Central memory CD4-positive, alpha-beta T cell (primary cell): ENCODE data around the gene MICALL1.
"Not testable (repeated sequence)": the region's sequence is repeated elsewhere in the genome, so short reads cannot be mapped to it uniquely, and the experiment has no call there.

Experiments used
- DNase-seq: peaks from one replicate; pipeline ENCODE4 v3.0.0; 2022

The MICALL1 gene

DNA sequence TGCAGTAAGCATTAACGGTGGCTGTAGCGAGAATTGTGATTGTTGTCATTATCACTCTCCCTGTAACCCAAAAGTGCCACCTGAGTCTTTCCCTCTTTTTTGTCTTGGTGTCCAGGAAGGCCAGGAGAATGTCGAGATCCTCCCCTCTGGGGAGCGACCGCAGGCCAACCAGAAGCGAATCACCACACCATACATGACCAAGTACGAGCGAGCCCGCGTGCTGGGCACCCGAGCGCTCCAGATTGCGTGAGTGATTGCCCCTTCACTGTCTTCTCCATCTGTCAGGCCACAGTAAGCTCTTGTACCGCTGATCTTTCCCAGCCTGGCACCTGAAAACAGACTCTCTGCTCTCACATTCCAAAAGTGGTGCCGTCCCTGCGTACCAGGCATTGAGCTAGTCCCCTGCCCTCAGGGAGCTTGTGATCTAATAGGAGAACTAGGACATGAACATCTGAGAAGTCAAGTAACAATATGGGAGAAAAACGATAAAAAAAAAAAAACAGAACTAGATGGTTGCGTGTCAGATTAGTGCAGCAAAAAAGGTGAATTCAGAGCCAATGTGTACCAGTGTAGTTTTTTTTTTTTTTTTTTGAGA, 53.2 kb downstream of the MICALL1 start:
- DNase-seq: no peak

GRCh38 chr22:37961062-37961461, 55.0 kb downstream of the MICALL1 start:
- no peak for DNase-seq

GRCh38 chr22:37965940-37966664, 60.0 kb downstream of the MICALL1 start:
- no peak for DNase-seq

- no peak for DNase-seq
Observed at GRCh38 chr22:37967147-37967546, 61.0 kb downstream of the MICALL1 start.

DNA sequence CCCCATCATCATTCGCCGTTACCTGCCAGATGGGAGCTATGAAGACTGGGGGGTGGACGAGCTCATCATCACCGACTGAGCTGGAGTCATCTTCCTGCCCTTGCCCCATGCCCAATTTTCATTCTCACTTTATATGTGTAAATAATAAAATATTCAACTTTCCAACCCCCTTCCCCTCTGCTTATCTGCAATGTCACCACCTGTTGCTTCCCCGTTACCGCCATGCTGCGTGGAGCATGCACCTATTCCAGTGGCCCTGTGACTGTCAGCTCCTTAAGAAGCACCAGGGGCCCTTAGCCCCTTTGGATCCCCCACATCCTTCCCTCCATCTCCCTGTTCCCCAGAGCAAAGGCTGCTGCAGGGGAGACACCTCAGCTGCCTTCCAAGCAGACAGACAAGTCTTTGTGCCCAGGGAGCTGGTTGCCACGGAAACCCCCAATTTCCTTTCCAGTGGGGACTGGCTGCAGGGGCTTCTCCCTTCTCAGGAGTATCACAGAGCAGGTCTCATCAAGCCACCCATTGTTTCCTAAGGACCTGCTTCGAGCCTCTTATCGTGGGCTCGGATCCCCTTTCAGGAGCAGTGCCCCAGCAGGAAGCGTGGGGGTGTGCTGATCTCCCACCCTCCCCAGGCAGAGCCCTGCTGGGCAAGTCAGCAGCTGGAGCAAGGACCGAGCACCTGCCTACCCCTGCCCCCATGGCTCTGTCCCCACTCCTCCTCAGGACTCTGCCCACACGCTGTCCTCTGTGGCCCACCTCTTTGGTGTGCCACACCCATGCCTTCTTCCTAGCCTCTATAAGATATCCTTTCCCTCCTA, 61.7 kb downstream of the MICALL1 start:
- no peak for DNase-seq

DNA sequence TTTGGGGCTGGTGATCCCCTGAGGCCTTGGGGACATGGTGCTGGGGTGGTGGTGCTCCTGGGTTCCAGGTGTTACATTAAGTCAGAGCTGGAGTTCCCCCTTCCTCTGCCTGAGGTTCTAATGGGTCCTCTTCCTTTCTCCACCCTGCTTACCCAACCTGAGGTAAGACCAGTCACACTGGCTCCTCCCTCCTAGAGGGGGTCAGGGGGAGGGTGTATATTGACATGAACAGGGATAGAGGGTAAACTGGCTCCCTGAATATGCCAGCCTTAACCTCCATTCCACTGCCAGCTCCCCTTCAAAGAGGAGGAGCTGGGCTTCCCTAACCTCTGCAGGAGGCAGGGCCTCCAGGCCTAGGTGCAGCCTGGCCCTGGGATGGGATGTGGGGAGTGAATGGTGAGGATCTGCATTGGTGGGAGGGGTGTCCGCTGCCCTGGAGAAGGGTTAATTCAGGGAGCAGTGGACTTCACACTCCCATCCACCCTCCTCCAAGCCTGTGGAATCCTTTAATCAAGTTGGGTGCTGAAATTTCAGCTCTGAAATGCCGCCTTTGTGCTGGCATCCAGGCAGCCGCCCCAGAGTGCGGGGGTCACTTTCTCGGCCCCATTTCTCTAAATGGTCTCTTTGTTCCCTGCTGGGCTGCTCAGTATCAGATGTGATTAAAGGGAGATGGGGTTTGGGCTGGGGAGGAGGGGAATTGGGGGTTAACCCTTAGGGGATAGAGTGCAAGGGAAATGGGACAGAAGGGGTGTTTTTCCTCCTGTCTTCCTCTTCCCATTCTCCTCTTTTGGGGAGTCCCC, 62.6 kb downstream of the MICALL1 start:
- DNase-seq: no peak

DNA sequence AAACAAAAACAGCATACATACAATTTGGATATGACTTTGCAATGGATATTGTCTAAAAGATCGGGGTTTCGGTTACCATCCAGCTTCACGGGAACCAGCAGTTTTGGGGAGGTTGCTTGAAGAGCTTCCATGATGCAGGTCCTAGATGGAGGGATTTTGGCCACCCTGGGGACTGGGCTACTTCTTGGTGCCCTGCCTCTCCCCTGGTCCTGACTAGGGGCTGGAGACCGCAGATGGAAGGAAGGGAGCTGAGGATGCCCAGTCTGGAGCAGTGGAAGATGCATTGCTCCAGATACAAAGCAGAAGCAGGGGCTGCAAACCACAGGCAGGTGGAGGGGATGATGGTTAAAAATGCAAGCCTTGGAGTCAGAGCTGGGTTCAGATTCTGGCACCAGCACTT, 64.8 kb downstream of the MICALL1 start:
- no peak for DNase-seq

GRCh38 chr22:37971475-37972434, 65.7 kb downstream of the MICALL1 start:
- no peak for DNase-seq

DNA sequence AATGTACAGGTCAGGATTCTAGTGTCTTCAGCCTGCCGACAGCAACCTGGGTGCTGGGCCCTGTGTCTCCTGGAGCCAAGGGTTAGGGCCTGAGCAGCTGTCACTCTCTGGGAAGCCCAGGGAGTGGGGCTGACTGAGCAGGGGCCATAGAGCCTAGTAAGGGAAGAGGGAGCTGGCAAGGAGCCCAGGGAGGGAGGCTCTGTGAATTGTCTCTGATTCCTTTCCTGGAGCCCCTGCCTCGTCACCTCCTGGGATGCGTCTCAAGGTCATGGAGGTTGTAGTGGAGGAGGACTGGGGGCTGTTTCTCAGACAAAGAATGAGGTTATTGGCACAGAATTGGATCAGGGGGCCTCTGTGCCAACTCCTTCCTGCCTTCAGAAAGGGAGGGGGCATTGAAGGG, 66.4 kb downstream of the MICALL1 start:
- DNase-seq: no peak

DNA sequence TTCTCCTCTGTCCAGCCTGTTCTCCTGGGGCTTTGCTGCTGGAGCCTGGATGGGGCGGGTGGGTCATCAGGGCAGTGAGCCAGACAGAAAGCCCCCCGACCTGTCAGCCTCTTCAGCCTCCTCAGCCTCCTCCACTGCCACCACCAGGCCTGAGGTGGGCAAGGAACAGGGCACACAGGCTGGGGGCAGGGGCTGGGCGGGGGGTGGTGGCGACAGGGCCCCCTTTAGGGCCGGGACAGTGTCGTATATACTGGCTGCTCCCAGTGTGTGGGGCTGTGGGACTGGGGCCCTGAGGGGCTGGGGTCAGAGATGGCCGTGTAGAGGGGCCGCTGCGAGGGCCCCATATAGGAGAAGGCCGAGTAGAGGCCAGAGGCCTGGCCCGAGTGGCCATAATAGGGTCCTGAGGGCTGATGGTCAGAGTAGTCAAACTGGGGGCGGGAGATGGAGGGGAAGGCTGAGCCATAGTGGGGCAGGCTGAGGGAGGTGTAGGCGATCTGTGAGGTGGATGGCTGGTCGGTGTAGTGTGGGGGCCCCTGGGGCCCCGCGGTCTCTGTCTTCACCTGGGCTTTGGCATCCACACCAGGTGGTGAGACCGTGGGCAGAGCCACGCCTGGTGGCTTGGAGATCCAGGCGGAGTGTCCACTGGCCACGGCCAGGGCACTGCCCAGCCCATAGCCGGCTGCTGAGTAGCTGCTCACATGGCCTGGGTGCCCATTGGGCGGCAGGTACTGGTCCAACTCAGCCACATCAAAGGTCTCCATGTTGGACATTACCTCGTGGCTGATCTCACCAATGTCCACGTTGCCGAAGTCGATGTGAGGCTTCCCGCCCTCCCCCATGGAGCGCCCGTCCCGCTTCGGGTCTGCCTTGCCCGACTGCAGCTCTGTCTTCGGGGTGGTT, 67.4 kb downstream of the MICALL1 start:
- no peak for DNase-seq

GRCh38 chr22:37975153-37975552, 69.1 kb downstream of the MICALL1 start:
- no peak for DNase-seq

DNA sequence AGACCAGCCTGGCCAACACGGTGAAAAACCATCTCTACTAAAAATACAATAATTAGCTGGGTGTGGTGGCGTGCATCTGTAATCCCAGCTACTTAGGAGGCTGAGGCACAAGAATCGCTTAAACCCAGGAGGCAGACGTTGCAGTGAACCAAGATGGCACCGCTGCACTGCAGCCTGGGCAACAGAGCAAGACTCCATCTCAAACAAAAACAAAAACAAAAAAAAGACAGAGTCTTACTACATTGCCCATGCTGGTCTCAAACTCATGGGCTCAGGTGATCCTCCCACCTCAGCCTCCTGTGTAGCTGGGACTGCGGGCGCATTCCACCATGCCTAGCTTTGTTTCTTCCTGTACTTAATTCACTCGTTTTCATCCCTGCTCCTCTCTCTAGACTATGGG, 69.9 kb downstream of the MICALL1 start:
- not testable (repeated sequence) for DNase-seq

- DNase-seq: no peak
Observed at GRCh38 chr22:37976547-37976946, 70.5 kb downstream of the MICALL1 start.

DNA sequence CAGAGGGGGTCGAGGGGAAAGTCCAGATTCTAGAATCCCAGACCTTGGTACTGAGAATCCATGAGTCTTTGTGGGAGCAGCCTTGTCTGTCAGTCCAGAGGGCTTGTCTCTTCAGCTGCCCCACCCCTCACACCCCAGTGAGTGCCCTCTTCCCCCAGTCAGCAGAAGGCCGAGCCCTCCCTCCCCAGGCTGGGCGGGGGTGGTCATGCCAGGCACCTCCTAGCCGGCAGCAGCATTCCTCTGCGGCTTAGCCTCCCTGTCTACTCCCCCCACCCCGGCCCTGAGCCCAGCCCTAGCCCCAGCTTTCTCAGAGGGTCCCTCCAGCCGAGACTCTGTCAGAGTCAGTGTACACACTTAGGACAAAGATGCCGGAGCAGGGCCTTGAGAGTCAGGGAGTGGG, 73.7 kb downstream of the MICALL1 start:
- no peak for DNase-seq

GRCh38 chr22:37981282-37982011, 75.3 kb downstream of the MICALL1 start:
- DNase-seq: no peak

GRCh38 chr22:37982151-37982785, 76.2 kb downstream of the MICALL1 start:
- no peak for DNase-seq

GRCh38 chr22:37982938-37983859, 77.1 kb downstream of the MICALL1 start:
- no peak for DNase-seq
